ENCODE results near the gene ARHGAP18. TPM values are rescaled to one million over a fixed set of nuclear protein-coding genes. Genes with fewer than 3 reads are reported as not detected.

ARHGAP18 gene
- total RNA-seq, 1 experiment from 2014 or later, result 2.4 TPM

DNA sequence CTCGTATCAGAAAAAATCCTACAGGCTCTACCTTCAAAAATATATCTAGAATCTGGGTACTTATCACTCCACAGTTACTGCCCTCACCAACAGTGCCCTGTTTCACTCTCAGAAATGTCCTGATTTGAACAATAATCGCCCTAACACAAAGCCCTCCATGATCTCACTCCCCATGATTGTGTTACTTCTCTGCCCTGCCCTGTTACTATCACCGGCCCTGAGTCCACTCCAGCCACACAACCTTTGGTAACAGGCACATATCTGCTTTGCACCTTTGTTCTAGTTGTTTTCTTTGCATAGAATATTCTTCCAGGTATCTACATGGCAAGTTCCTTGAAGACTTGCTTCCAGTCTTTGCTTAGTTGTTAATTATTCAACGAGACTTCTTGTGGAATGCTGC, 142.0 kb downstream of the ARHGAP18 start:
- H3K14ac ChIP-seq (ENCODE audit: insufficient read depth, low read length), result no peak overlapping the region
- H4K91ac ChIP-seq (ENCODE audit: insufficient read length, low read depth, low read length), result no peak overlapping the region
- no peak overlapping the region for H3K4ac ChIP-seq (ENCODE audit: low read depth, low read length)
- H2BK120ac ChIP-seq (ENCODE audit: low read depth, low read length, poor library complexity, severe bottlenecking), result no peak overlapping the region
- TF ChIP-seq, protein P1, sequence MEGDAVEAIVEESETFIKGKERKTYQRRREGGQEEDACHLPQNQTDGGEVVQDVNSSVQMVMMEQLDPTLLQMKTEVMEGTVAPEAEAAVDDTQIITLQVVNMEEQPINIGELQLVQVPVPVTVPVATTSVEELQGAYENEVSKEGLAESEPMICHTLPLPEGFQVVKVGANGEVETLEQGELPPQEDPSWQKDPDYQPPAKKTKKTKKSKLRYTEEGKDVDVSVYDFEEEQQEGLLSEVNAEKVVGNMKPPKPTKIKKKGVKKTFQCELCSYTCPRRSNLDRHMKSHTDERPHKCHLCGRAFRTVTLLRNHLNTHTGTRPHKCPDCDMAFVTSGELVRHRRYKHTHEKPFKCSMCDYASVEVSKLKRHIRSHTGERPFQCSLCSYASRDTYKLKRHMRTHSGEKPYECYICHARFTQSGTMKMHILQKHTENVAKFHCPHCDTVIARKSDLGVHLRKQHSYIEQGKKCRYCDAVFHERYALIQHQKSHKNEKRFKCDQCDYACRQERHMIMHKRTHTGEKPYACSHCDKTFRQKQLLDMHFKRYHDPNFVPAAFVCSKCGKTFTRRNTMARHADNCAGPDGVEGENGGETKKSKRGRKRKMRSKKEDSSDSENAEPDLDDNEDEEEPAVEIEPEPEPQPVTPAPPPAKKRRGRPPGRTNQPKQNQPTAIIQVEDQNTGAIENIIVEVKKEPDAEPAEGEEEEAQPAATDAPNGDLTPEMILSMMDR (conservative IDR thresholded peaks at IDR 0.05), result no peak
- no peak overlapping the region for H3T11ph ChIP-seq (ENCODE audit: low read length)
- Mint-ChIP-seq H3K4me3 (no peak overlapping the region), H3K4me1 (peaks cover 3% of the 10 kb centered on the region in 2 experiments), H3K27ac (no peak overlapping the region), H3K9me3 (peaks cover 10 to 11% of the 10 kb centered on the region in 2 experiments; a peak in 3 of 5 replicates), H3K36me3 (ENCODE audit: insufficient read depth in 1 of 3, low read depth in 3 of 3) (peaks cover 0 to 8% (median 6%) of the 10 kb centered on the region in 3 experiments; a peak in 4 of 7 replicates), H3K27me3 (ENCODE audit: low read depth) (peaks cover 2% of the 10 kb centered on the region; the same call in 1 of the 2 replicates)
- no peak overlapping the region for H2BK12ac ChIP-seq (ENCODE audit: insufficient read length, low read depth, low read length)
- no peaks in the 10 kb centered on the region for H3K9me3 ChIP-seq (ENCODE audit: control insufficient read depth, low read depth, low read length)
- H3K79me2 ChIP-seq (ENCODE audit: insufficient read depth, low read length), result no peaks in the 10 kb centered on the region
- no peak overlapping the region for H3K23ac ChIP-seq (ENCODE audit: insufficient read length, low read depth, low read length)
- H2AFZ ChIP-seq (ENCODE audit: low read length), result no peak overlapping the region
- H4K8ac ChIP-seq (replicated peaks; ENCODE audit: insufficient read length, low read depth, low read length), result no peak overlapping the region
- no peak overlapping the region for H3K4me2 ChIP-seq (ENCODE audit: insufficient read depth, insufficient read length, low read length)
- H3K4me1 ChIP-seq (ENCODE audit: insufficient read depth, low read length), result no peaks in the 10 kb centered on the region
- H3K9ac ChIP-seq (ENCODE audit: extremely low read depth, insufficient read length, low read length), result no peak overlapping the region
- DNase-seq, result no peak
- H3K27me3 ChIP-seq (ENCODE audit: insufficient read depth, low read length), result no peaks in the 10 kb centered on the region
- H4K5ac ChIP-seq (ENCODE audit: insufficient read length, low read depth, low read length), result no peak overlapping the region
- H4K20me1 ChIP-seq (ENCODE audit: control insufficient read depth, insufficient read depth, insufficient read length), result no peaks in the 10 kb centered on the region
- H3K27ac ChIP-seq (ENCODE audit: insufficient read length, low read depth, low read length), result no peak overlapping the region
- no CpG with 5 or more reads among the region's 4 CpGs for WGBS (ENCODE audit: extremely low coverage, insufficient read length, low lambda C conversion rate)
- H3K56ac ChIP-seq (ENCODE audit: insufficient read length, low read depth, low read length), result no peak overlapping the region
- no peak overlapping the region for H2AK5ac ChIP-seq (ENCODE audit: insufficient read length, low read length)
- H2BK20ac ChIP-seq (ENCODE audit: low read depth, low read length, poor library complexity, severe bottlenecking), result no peak overlapping the region
- no peak overlapping the region for H2BK5ac ChIP-seq (ENCODE audit: insufficient read length, low read length)
- H2BK15ac ChIP-seq (ENCODE audit: low read depth, low read length), result no peak overlapping the region
- no peaks in the 10 kb centered on the region for H3K23me2 ChIP-seq (ENCODE audit: insufficient read length, low read depth, low read length, poor library complexity, severe bottlenecking)
- no peak overlapping the region for H3K18ac ChIP-seq (ENCODE audit: insufficient read length, low read depth, low read length)
- no peaks in the 10 kb centered on the region for H3K79me1 ChIP-seq (ENCODE audit: insufficient read depth, low read depth, low read length, poor library complexity, severe bottlenecking)
